GM12875 (cell line): ENCODE measurements around the gene PARD3.

Source experiments
- H3K4me3 ChIP-seq: one replicate; pipeline ENCODE4 v1.5.1; 2011; ENCODE audit warnings: low read depth, low read length, control low read depth
- CTCF ChIP-seq: IDR thresholded peaks from 2 replicates; pipeline ENCODE4 v1.5.1; 2011; ENCODE audit warnings: low read depth, mild to moderate bottlenecking, control low read depth, inconsistent platforms, low read length, moderate library complexity, borderline replicate concordance; ENCODE audit not compliant: insufficient read depth

The PARD3 gene

GRCh38 chr10:34791228-34791627 is 23.9 kb downstream of the PARD3 start:
- H3K4me3 ChIP-seq: no peak overlapping the region
- TF ChIP-seq CTCF: no peak

GRCh38 chr10:34789966-34790506 is 25.1 kb downstream of the PARD3 start:
- no peak for TF ChIP-seq CTCF
- no peak overlapping the region for H3K4me3 ChIP-seq

GRCh38 chr10:34786464-34786863 is 28.6 kb downstream of the PARD3 start:
- no peak for TF ChIP-seq CTCF
- no peak overlapping the region for H3K4me3 ChIP-seq

GRCh38 chr10:34781711-34782110 is 33.4 kb downstream of the PARD3 start:
- H3K4me3 ChIP-seq: no peak overlapping the region
- TF ChIP-seq CTCF: no peak

- no peak for TF ChIP-seq CTCF
- H3K4me3 ChIP-seq: peak overlapping the region; percentile 35
These were observed 34.2 kb downstream of the PARD3 start for GRCh38 chr10:34780818-34781380.

- H3K4me3 ChIP-seq: no peak overlapping the region
- TF ChIP-seq CTCF: no peak
These were observed 36.9 kb downstream of the PARD3 start for GRCh38 chr10:34778237-34778636.

GRCh38 chr10:34776090-34776690 is 38.9 kb downstream of the PARD3 start:
- TF ChIP-seq CTCF: no peak
- no peak overlapping the region for H3K4me3 ChIP-seq
